ENCODE results near the gene VWA5B1.

Gene VWA5B1

GRCh38 chr1:20371883-20372282 is 81.2 kb downstream of the VWA5B1 start:
- Mint-ChIP-seq H3K36me3 (ENCODE audit: low read depth) (no peaks in the 10 kb centered on the region), H3K27ac (no peak overlapping the region), H3K9me3 (no peaks in the 10 kb centered on the region), H3K4me1 (ENCODE audit: low read depth) (peaks cover 8% of the 10 kb centered on the region), H3K27me3 (peaks cover 63% of the 10 kb centered on the region), H3K4me3 (no peak overlapping the region)

GRCh38 chr1:20372676-20373075 is 82.0 kb downstream of the VWA5B1 start:
- no peak overlapping the region for H3K4me3 Mint-ChIP-seq
- H3K27ac Mint-ChIP-seq: no peak overlapping the region
- peaks cover 62% of the 10 kb centered on the region for H3K27me3 Mint-ChIP-seq
- no peaks in the 10 kb centered on the region for H3K36me3 Mint-ChIP-seq (ENCODE audit: low read depth)
- H3K9me3 Mint-ChIP-seq: no peaks in the 10 kb centered on the region
- peaks cover 8% of the 10 kb centered on the region for H3K4me1 Mint-ChIP-seq (ENCODE audit: low read depth)

- no peak overlapping the region for H3K27ac Mint-ChIP-seq
- peaks cover 8% of the 10 kb centered on the region for H3K4me1 Mint-ChIP-seq (ENCODE audit: low read depth)
- peaks cover 58% of the 10 kb centered on the region for H3K27me3 Mint-ChIP-seq
- H3K36me3 Mint-ChIP-seq (ENCODE audit: low read depth): no peaks in the 10 kb centered on the region
- no peak overlapping the region for H3K4me3 Mint-ChIP-seq
- no peaks in the 10 kb centered on the region for H3K9me3 Mint-ChIP-seq
Measured at GRCh38 chr1:20373286-20373685, 82.6 kb downstream of the VWA5B1 start.

- H3K4me1 Mint-ChIP-seq (ENCODE audit: low read depth): peaks cover 8% of the 10 kb centered on the region
- peaks cover 57% of the 10 kb centered on the region for H3K27me3 Mint-ChIP-seq
- no peaks in the 10 kb centered on the region for H3K9me3 Mint-ChIP-seq
- H3K4me3 Mint-ChIP-seq: no peak overlapping the region
- no peaks in the 10 kb centered on the region for H3K36me3 Mint-ChIP-seq (ENCODE audit: low read depth)
- no peak overlapping the region for H3K27ac Mint-ChIP-seq
Measured at GRCh38 chr1:20373764-20374163, 83.1 kb downstream of the VWA5B1 start.

- no peak overlapping the region for H3K27ac Mint-ChIP-seq
- peaks cover 56% of the 10 kb centered on the region for H3K27me3 Mint-ChIP-seq
- no peak overlapping the region for H3K4me3 Mint-ChIP-seq
- H3K4me1 Mint-ChIP-seq (ENCODE audit: low read depth): peaks cover 13% of the 10 kb centered on the region
- no peaks in the 10 kb centered on the region for H3K9me3 Mint-ChIP-seq
- no peaks in the 10 kb centered on the region for H3K36me3 Mint-ChIP-seq (ENCODE audit: low read depth)
Measured at GRCh38 chr1:20375563-20375962, 84.9 kb downstream of the VWA5B1 start.

GRCh38 chr1:20376171-20376570 is 85.5 kb downstream of the VWA5B1 start:
- H3K27me3 Mint-ChIP-seq: peaks cover 53% of the 10 kb centered on the region
- no peak overlapping the region for H3K27ac Mint-ChIP-seq
- no peak overlapping the region for H3K4me3 Mint-ChIP-seq
- no peaks in the 10 kb centered on the region for H3K36me3 Mint-ChIP-seq (ENCODE audit: low read depth)
- H3K9me3 Mint-ChIP-seq: no peaks in the 10 kb centered on the region
- peaks cover 15% of the 10 kb centered on the region for H3K4me1 Mint-ChIP-seq (ENCODE audit: low read depth)

GRCh38 chr1:20376880-20377494 is 86.3 kb downstream of the VWA5B1 start:
- peaks cover 50% of the 10 kb centered on the region for H3K27me3 Mint-ChIP-seq
- no peak overlapping the region for H3K27ac Mint-ChIP-seq
- H3K4me1 Mint-ChIP-seq (ENCODE audit: low read depth): peaks cover 9% of the 10 kb centered on the region

GRCh38 chr1:20377516-20378270 is 87.0 kb downstream of the VWA5B1 start:
- Mint-ChIP-seq H3K27me3 (peaks cover 53% of the 10 kb centered on the region), H3K4me1 (ENCODE audit: low read depth) (peaks cover 7% of the 10 kb centered on the region), H3K4me3 (no peak overlapping the region), H3K27ac (no peak overlapping the region), H3K36me3 (ENCODE audit: low read depth) (no peaks in the 10 kb centered on the region), H3K9me3 (no peaks in the 10 kb centered on the region)

More at GRCh38 chr1:20376880-20377494, 86.3 kb downstream of the VWA5B1 start:
- Mint-ChIP-seq H3K36me3 (ENCODE audit: low read depth) (no peaks in the 10 kb centered on the region), H3K4me3 (no peak overlapping the region), H3K9me3 (no peaks in the 10 kb centered on the region)

- H3K36me3 Mint-ChIP-seq (ENCODE audit: low read depth): no peaks in the 10 kb centered on the region
- no peak overlapping the region for H3K27ac Mint-ChIP-seq
- no peak overlapping the region for H3K4me3 Mint-ChIP-seq
- peaks cover 63% of the 10 kb centered on the region for H3K27me3 Mint-ChIP-seq
- H3K4me1 Mint-ChIP-seq (ENCODE audit: low read depth): peaks cover 7% of the 10 kb centered on the region
- no peaks in the 10 kb centered on the region for H3K9me3 Mint-ChIP-seq
Measured at GRCh38 chr1:20379075-20379474, 88.4 kb downstream of the VWA5B1 start.

- H3K4me3 Mint-ChIP-seq: no peak overlapping the region
- peaks cover 7% of the 10 kb centered on the region for H3K4me1 Mint-ChIP-seq (ENCODE audit: low read depth)
- no peaks in the 10 kb centered on the region for H3K36me3 Mint-ChIP-seq (ENCODE audit: low read depth)
- peak overlapping the region; percentile 21 for H3K27ac Mint-ChIP-seq
- H3K9me3 Mint-ChIP-seq: no peaks in the 10 kb centered on the region
- peaks cover 71% of the 10 kb centered on the region for H3K27me3 Mint-ChIP-seq
Measured at GRCh38 chr1:20380175-20380574, 89.5 kb downstream of the VWA5B1 start.

GRCh38 chr1:20380616-20381035 is 90.0 kb downstream of the VWA5B1 start:
- Mint-ChIP-seq H3K27me3 (peaks cover 71% of the 10 kb centered on the region), H3K9me3 (no peaks in the 10 kb centered on the region), H3K36me3 (ENCODE audit: low read depth) (no peaks in the 10 kb centered on the region), H3K4me3 (no peak overlapping the region), H3K27ac (peak overlapping the region; percentile 21), H3K4me1 (ENCODE audit: low read depth) (peaks cover 7% of the 10 kb centered on the region)

GRCh38 chr1:20381045-20381641 is 90.5 kb downstream of the VWA5B1 start:
- peaks cover 66% of the 10 kb centered on the region for H3K27me3 Mint-ChIP-seq
- H3K4me1 Mint-ChIP-seq (ENCODE audit: low read depth): peaks cover 7% of the 10 kb centered on the region
- H3K27ac Mint-ChIP-seq: no peak overlapping the region
- no peaks in the 10 kb centered on the region for H3K36me3 Mint-ChIP-seq (ENCODE audit: low read depth)
- H3K4me3 Mint-ChIP-seq: no peak overlapping the region
- no peaks in the 10 kb centered on the region for H3K9me3 Mint-ChIP-seq

GRCh38 chr1:20381961-20382360 is 91.3 kb downstream of the VWA5B1 start:
- Mint-ChIP-seq H3K9me3 (no peaks in the 10 kb centered on the region), H3K36me3 (ENCODE audit: low read depth) (no peaks in the 10 kb centered on the region), H3K27me3 (peaks cover 68% of the 10 kb centered on the region), H3K27ac (no peak overlapping the region), H3K4me3 (no peak overlapping the region), H3K4me1 (ENCODE audit: low read depth) (peaks cover 7% of the 10 kb centered on the region)

- no peaks in the 10 kb centered on the region for H3K9me3 Mint-ChIP-seq
- H3K4me1 Mint-ChIP-seq (ENCODE audit: low read depth): peaks cover 7% of the 10 kb centered on the region
- H3K36me3 Mint-ChIP-seq (ENCODE audit: low read depth): no peaks in the 10 kb centered on the region
- H3K27me3 Mint-ChIP-seq: peaks cover 68% of the 10 kb centered on the region
- H3K4me3 Mint-ChIP-seq: no peak overlapping the region
- H3K27ac Mint-ChIP-seq: no peak overlapping the region
Measured at GRCh38 chr1:20382711-20383110, 92.0 kb downstream of the VWA5B1 start.

GRCh38 chr1:20383631-20384030 is 93.0 kb downstream of the VWA5B1 start:
- no peaks in the 10 kb centered on the region for H3K9me3 Mint-ChIP-seq
- no peak overlapping the region for H3K27ac Mint-ChIP-seq
- no peaks in the 10 kb centered on the region for H3K36me3 Mint-ChIP-seq (ENCODE audit: low read depth)
- H3K27me3 Mint-ChIP-seq: peaks cover 69% of the 10 kb centered on the region
- H3K4me3 Mint-ChIP-seq: no peak overlapping the region
- peaks cover 7% of the 10 kb centered on the region for H3K4me1 Mint-ChIP-seq (ENCODE audit: low read depth)

All from stimulated activated naive CD8-positive, alpha-beta T cell treated with anti-CD3 and anti-CD28 coated beads, Interleukin-15, Interleukin-2, amounts not matched to agents 100 ng/mL and 50 ng/mL, for 24 hours (primary cell).